Measurements from ENCODE around the gene MAML1. TPM values are rescaled to one million over a fixed set of nuclear protein-coding genes. Genes with fewer than 3 reads are reported as not detected.

The MAML1 gene
- total and polyA plus RNA-seq, 2 experiments from 2014 or later: 9.6 to 43.9 TPM

- no peaks in the 10 kb centered on the region for H3K9me2 ChIP-seq (ENCODE audit: insufficient read depth)
- 0 out of 2 replicates have a peak overlapping the region, but pooled peaks have one; percentile 32 for H2AFZ ChIP-seq
- peaks cover 34% of the 10 kb centered on the region for H3K4me1 ChIP-seq (ENCODE audit: insufficient read depth)
- H3K9me3 Mint-ChIP-seq: no peaks in the 10 kb centered on the region
- peaks cover 26% of the 10 kb centered on the region for H3F3A ChIP-seq (replicated peaks; ENCODE audit: low read depth)
- peaks cover 34% of the 10 kb centered on the region for H3K4me1 Mint-ChIP-seq
- DNase-seq (ENCODE audit: low spot score) (peak; percentile 58), ATAC-seq (peak; percentile 1)
- H3K27me3 Mint-ChIP-seq (ENCODE audit: insufficient read depth, low read depth, poor library complexity): peaks cover 41% of the 10 kb centered on the region
- H3K27me3 ChIP-seq (ENCODE audit: insufficient read depth): peaks cover 12% of the 10 kb centered on the region; the same call in 1 of the 2 replicates
- peaks cover 9% of the 10 kb centered on the region for H3K79me2 ChIP-seq (replicated peaks; ENCODE audit: insufficient read depth)
- no peak overlapping the region for H3K27ac ChIP-seq (ENCODE audit: low read depth)
- H3K36me3 Mint-ChIP-seq (ENCODE audit: low read depth): peaks cover 26% of the 10 kb centered on the region
- peak; percentile 33; the same call in 1 of the 2 replicates for TF ChIP-seq POLR2AphosphoS5 (IDR thresholded peaks at IDR 0.05; ENCODE audit: low read depth)
- peak in 1 of 2 experiments; percentile 45; a peak in 2 of 4 replicates for TF ChIP-seq CTCF (conservative IDR thresholded peaks at IDR 0.05; ENCODE audit: low read depth in 2 of 2)
- no peak for TF ChIP-seq ZNF331 (CRISPR knock-in tag; IDR thresholded peaks at IDR 0.05; ENCODE audit: low read depth)
- peaks cover 5% of the 10 kb centered on the region; the same call in 1 of the 2 replicates for H3K36me3 ChIP-seq (ENCODE audit: insufficient read depth)
- H4K20me1 ChIP-seq (replicated peaks; ENCODE audit: insufficient read depth): peaks cover 2% of the 10 kb centered on the region
- peak overlapping the region; percentile 68 for H3K4me3 Mint-ChIP-seq
- H3K27ac Mint-ChIP-seq: no peak overlapping the region
- peak overlapping the region; percentile 57 for H3K4me3 ChIP-seq
- peak overlapping the region; percentile 84 for H3K4me2 ChIP-seq
These were observed 84.3 kb downstream of the MAML1 start for GRCh38 chr5:179816796-179817469.

- Histone ChIP-seq H3F3A (replicated peaks; ENCODE audit: low read depth) (peaks cover 29% of the 10 kb centered on the region), H2AFZ (0 out of 2 replicates have a peak overlapping the region, but pooled peaks have one; percentile 32), H3K4me1 (ENCODE audit: insufficient read depth) (peaks cover 39% of the 10 kb centered on the region), H3K79me2 (replicated peaks; ENCODE audit: insufficient read depth) (peaks cover 14% of the 10 kb centered on the region), H3K27ac (ENCODE audit: low read depth) (no peak overlapping the region), H4K20me1 (replicated peaks; ENCODE audit: insufficient read depth) (peaks cover 7% of the 10 kb centered on the region), H3K27me3 (ENCODE audit: insufficient read depth) (peaks cover 12% of the 10 kb centered on the region; the same call in 1 of the 2 replicates), H3K4me2 (peak overlapping the region; percentile 84), H3K9me2 (ENCODE audit: insufficient read depth) (no peaks in the 10 kb centered on the region), H3K36me3 (ENCODE audit: insufficient read depth) (peaks cover 5% of the 10 kb centered on the region; the same call in 1 of the 2 replicates), H3K4me3 (peak overlapping the region; percentile 57)
- H3K27ac Mint-ChIP-seq: no peak overlapping the region
- no peak for ATAC-seq
- peak; percentile 55 for DNase-seq (ENCODE audit: low spot score)
- H3K4me1 Mint-ChIP-seq: peaks cover 38% of the 10 kb centered on the region
- peaks cover 28% of the 10 kb centered on the region for H3K36me3 Mint-ChIP-seq (ENCODE audit: low read depth)
- peak overlapping the region; percentile 64 for H3K4me3 Mint-ChIP-seq
- no peaks in the 10 kb centered on the region for H3K9me3 Mint-ChIP-seq
- H3K27me3 Mint-ChIP-seq (ENCODE audit: insufficient read depth, low read depth, poor library complexity): peaks cover 41% of the 10 kb centered on the region
- no peak for TF ChIP-seq CREB1 (CRISPR knock-in tag; IDR thresholded peaks at IDR 0.05; ENCODE audit: low read depth)
- no peak for TF ChIP-seq ZNF331 (CRISPR knock-in tag; IDR thresholded peaks at IDR 0.05; ENCODE audit: low read depth)
- no peak for TF ChIP-seq NANOG (IDR thresholded peaks at IDR 0.05; ENCODE audit: borderline replicate concordance)
- TF ChIP-seq JUNB (IDR thresholded peaks at IDR 0.05; ENCODE audit: unreplicated experiment): no peak
- TF ChIP-seq ZNF462 (CRISPR knock-in tag; IDR thresholded peaks at IDR 0.05): no peak
- no peak for TF ChIP-seq ETS1 (IDR thresholded peaks at IDR 0.05)
- TF ChIP-seq EZH2 (IDR thresholded peaks at IDR 0.05; ENCODE audit: low read depth, unreplicated experiment): no peak
These were observed 84.8 kb downstream of the MAML1 start for GRCh38 chr5:179817470-179817840.

Data from GM23338 (cell line).